HL-60 (cell line): ENCODE measurements around the gene SUPT5H.

ENCODE experiments used
- DNase-seq, 2 experiments: peaks; one replicate each; pipeline ENCODE4 v3.0.0-alpha.2; 2010 to 2020; ENCODE audit warnings: low read depth in 1 of 2, low spot score in 1 of 2
- H3K27ac ChIP-seq: fragments of 250-450 bp; sonication (Bioruptor Pico); replicated peaks from 2 replicates; pipeline ENCODE4 v1.5.1; 2020; ENCODE audit warnings: mild to moderate bottlenecking, moderate library complexity
- H3K27me3 ChIP-seq: fragments of 250-450 bp; sonication (Bioruptor Pico); 2 replicates; pipeline ENCODE4 v1.5.1; 2021; ENCODE audit warnings: mild to moderate bottlenecking, moderate library complexity; ENCODE audit not compliant: insufficient read depth, poor library complexity, severe bottlenecking
- H3K4me3 ChIP-seq: replicated peaks from 2 replicates; pipeline ENCODE4 v1.5.1; 2011; ENCODE audit warnings: mild to moderate bottlenecking, control low read depth, low read length; ENCODE audit not compliant: insufficient read depth
- GABPA ChIP-seq: IDR thresholded peaks from 2 replicates; pipeline ENCODE4 v1.6.1; 2012; ENCODE audit warnings: low read depth
- POLR2AphosphoS5 ChIP-seq: IDR thresholded peaks from 2 replicates; pipeline ENCODE4 v1.6.1; 2012; ENCODE audit warnings: low read depth
- SPI1 ChIP-seq: IDR thresholded peaks from 2 replicates; pipeline ENCODE4 v1.6.1; 2012; ENCODE audit warnings: low read depth, mild to moderate bottlenecking, borderline replicate concordance
- TF ChIP-seq, protein P1 (sequence below): IDR thresholded peaks from one replicate; pipeline ENCODE4 v1.5.1; 2011; ENCODE audit warnings: low read length, control low read depth, inconsistent platforms; ENCODE audit not compliant: insufficient read depth
- TF ChIP-seq, protein P2 (sequence below): IDR thresholded peaks from 2 replicates; pipeline ENCODE4 v1.6.1; 2012; ENCODE audit warnings: low read depth; ENCODE audit not compliant: insufficient replicate concordance

SUPT5H gene

DNA sequence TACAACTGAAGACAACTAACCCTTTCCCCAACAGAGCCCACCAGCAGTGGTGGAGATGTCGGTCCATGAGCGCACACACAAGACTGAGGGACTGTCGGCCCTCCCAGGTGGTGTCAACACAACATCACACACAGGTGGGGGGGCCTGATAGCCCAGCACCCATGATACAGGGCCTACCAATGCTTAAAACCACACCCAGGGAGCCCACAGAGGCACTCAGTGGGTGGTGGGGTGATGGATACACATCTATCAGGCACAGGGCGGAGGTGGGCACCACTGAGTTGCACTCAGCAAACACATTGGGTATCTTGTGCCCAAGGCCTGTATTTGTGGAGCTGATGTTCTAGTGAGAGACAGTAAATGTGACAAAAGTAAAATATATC, 45.7 kb upstream of the SUPT5H start:
- TF ChIP-seq, protein P1, sequence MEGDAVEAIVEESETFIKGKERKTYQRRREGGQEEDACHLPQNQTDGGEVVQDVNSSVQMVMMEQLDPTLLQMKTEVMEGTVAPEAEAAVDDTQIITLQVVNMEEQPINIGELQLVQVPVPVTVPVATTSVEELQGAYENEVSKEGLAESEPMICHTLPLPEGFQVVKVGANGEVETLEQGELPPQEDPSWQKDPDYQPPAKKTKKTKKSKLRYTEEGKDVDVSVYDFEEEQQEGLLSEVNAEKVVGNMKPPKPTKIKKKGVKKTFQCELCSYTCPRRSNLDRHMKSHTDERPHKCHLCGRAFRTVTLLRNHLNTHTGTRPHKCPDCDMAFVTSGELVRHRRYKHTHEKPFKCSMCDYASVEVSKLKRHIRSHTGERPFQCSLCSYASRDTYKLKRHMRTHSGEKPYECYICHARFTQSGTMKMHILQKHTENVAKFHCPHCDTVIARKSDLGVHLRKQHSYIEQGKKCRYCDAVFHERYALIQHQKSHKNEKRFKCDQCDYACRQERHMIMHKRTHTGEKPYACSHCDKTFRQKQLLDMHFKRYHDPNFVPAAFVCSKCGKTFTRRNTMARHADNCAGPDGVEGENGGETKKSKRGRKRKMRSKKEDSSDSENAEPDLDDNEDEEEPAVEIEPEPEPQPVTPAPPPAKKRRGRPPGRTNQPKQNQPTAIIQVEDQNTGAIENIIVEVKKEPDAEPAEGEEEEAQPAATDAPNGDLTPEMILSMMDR, result no peak
- no peak for TF ChIP-seq GABPA
- no peak for TF ChIP-seq POLR2AphosphoS5
- TF ChIP-seq, protein P2, sequence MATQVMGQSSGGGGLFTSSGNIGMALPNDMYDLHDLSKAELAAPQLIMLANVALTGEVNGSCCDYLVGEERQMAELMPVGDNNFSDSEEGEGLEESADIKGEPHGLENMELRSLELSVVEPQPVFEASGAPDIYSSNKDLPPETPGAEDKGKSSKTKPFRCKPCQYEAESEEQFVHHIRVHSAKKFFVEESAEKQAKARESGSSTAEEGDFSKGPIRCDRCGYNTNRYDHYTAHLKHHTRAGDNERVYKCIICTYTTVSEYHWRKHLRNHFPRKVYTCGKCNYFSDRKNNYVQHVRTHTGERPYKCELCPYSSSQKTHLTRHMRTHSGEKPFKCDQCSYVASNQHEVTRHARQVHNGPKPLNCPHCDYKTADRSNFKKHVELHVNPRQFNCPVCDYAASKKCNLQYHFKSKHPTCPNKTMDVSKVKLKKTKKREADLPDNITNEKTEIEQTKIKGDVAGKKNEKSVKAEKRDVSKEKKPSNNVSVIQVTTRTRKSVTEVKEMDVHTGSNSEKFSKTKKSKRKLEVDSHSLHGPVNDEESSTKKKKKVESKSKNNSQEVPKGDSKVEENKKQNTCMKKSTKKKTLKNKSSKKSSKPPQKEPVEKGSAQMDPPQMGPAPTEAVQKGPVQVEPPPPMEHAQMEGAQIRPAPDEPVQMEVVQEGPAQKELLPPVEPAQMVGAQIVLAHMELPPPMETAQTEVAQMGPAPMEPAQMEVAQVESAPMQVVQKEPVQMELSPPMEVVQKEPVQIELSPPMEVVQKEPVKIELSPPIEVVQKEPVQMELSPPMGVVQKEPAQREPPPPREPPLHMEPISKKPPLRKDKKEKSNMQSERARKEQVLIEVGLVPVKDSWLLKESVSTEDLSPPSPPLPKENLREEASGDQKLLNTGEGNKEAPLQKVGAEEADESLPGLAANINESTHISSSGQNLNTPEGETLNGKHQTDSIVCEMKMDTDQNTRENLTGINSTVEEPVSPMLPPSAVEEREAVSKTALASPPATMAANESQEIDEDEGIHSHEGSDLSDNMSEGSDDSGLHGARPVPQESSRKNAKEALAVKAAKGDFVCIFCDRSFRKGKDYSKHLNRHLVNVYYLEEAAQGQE, result no peak
- no peak for TF ChIP-seq SPI1
- H3K4me3 ChIP-seq, result no peak overlapping the region
- DNase-seq, result no peak
- no peak overlapping the region for H3K27ac ChIP-seq
- H3K27me3 ChIP-seq, result no peaks in the 10 kb centered on the region

DNA sequence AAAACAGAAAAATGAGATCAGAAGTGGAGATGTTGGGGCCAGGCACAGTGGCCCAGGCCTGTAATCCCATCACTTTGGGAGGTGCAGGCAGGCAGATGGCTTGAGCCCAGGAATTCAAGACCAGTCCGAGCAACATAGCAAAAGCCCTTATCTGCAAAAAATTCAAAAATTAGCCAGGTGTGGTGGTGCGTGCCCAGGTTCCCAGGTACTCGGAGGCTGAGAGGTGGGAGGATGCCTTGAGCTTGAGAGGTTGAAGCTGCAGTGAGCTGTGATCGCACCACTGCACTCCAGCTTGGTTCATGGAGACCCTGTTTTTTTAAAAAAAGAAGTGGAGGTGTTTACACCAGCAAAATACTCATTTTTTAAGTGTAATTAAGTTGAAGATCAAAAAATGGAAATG, 45.3 kb upstream of the SUPT5H start:
- H3K4me3 ChIP-seq, result no peak overlapping the region
- TF ChIP-seq POLR2AphosphoS5 (no peak), SPI1 (no peak), GABPA (no peak)
- TF ChIP-seq, protein P1, result no peak
- TF ChIP-seq, protein P2, result no peak
- DNase-seq, result no peak
- H3K27ac ChIP-seq, result no peak overlapping the region
- H3K27me3 ChIP-seq, result no peaks in the 10 kb centered on the region

DNA sequence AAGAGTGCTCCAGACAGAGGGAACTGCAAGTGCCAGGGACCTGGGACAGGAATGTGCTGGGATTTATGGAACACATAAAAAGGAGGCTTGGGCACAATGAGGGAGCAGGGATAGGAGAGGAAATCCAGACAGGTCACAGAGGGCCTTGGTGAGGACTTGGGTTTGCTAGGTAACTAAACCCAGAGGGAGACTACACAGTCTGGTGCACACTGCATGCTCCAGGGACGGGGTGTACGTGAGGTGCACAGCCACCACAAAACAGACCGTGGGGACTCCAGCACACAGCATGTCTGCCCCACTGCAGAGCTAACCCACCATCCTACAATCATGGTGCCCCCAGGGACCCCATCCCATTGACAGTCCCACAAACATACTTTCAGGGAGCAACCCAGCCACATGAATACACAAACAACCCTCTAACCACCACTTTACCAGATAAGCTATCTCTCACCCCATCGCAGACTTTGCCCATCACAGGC, 44.3 kb upstream of the SUPT5H start:
- TF ChIP-seq, protein P2, result no peak
- no peak for TF ChIP-seq GABPA
- no peak for TF ChIP-seq SPI1
- TF ChIP-seq POLR2AphosphoS5, result no peak
- TF ChIP-seq, protein P1, result no peak
- DNase-seq, result no peak
- Histone ChIP-seq H3K27me3 (no peaks in the 10 kb centered on the region), H3K4me3 (no peak overlapping the region), H3K27ac (no peak overlapping the region)
